HCT116 (cell line): Measurements from ENCODE around the gene ADD3. TPM values are rescaled to one million over a fixed set of nuclear protein-coding genes. Genes with fewer than 3 reads are reported as not detected.

ENCODE experiments used
- ATAC-seq: fragments of 200-7000 bp; cut with Tn5 transposase; 2 replicates; pipeline ENCODE4 v1.9.1; 2020; ENCODE audit warnings: mild to moderate bottlenecking, moderate library complexity
- BruUV-seq: library from RNA; stranded (reverse); fragments of 400-500 nt; replicated peaks from 2 replicates; lab custom pipeline; 2021; lab: Mats Ljungman, UMichigan
- CTCF ChIA-PET: fragments of 300-600 bp; sonication (Branson Sonifier 250); formaldehyde crosslinking; loops from one replicate; lab custom pipeline; 2021; ENCODE audit warnings: antibody characterized with exemption; lab: Charles Lee
- POLR2A ChIA-PET: fragments of 300-600, 350-600 bp; sonication (Branson Sonifier 250); formaldehyde crosslinking; loops from one replicate; lab custom pipeline; 2021; ENCODE audit warnings: antibody characterized with exemption; lab: Charles Lee
- RAD21 ChIA-PET, 2 experiments: fragments of 300-600 bp; sonication (Branson Sonifier 250); formaldehyde crosslinking; loops; one replicate each; lab custom pipeline; 2023; ENCODE audit warnings: low total read pairs in 2 of 2; ENCODE audit not compliant: uncharacterized antibody in 2 of 2, unreplicated experiment in 2 of 2, low non-redundant PET in 1 of 2; lab: Charles Lee
- DNase-seq: peaks from one replicate; pipeline ENCODE4 v3.0.0-alpha.2; 2010; ENCODE audit warnings: low read depth, low spot score
- H2AFZ ChIP-seq: fragments of 200-600 bp; shearing (Covaris generic), sonication (generic); 2 replicates; pipeline ENCODE4 v1.6.1; 2017; ENCODE audit warnings: low read depth, mixed run types, mixed read lengths, antibody characterized with exemption, low read length; ENCODE audit not compliant: poor library complexity, severe bottlenecking
- H3K27ac ChIP-seq: 2 replicates; pipeline ENCODE4 v1.5.1; 2012; ENCODE audit warnings: low read depth, low read length
- H3K27me3 ChIP-seq: fragments of 200-600 bp; sonication (generic); 2 replicates; pipeline ENCODE4 v1.6.1; 2016; ENCODE audit warnings: mixed run types, low read length, mixed read lengths; ENCODE audit not compliant: insufficient read depth
- H3K36me3 ChIP-seq, 2 experiments: fragments of 200-500 bp in 1 of 2; fragments of 200-600 bp in 1 of 2; sonication (Bioruptor generic) in 1 of 2; sonication (generic) in 1 of 2; 2 replicates each; pipeline versions ENCODE4 v1.5.1 to v1.6.1; 2014 to 2016; ENCODE audit warnings: low read length in 2 of 2, inconsistent platforms in 1 of 2, mixed read lengths in 1 of 2, mixed run types in 1 of 2; ENCODE audit not compliant: insufficient read depth in 2 of 2, control insufficient read depth in 1 of 2
- H3K4me1 ChIP-seq, 2 experiments: fragments of 200-600 bp in 1 of 2; sonication (generic) in 1 of 2; 2 replicates each; pipeline versions ENCODE4 v1.5.1 to v1.6.1; 2012 to 2017; ENCODE audit warnings: low read length in 2 of 2, inconsistent platforms in 1 of 2, mild to moderate bottlenecking in 1 of 2, mixed read lengths in 1 of 2, mixed run types in 1 of 2, moderate library complexity in 1 of 2; ENCODE audit not compliant: insufficient read depth in 2 of 2, control insufficient read depth in 1 of 2
- H3K4me2 ChIP-seq: fragments of 200-600 bp; sonication (generic); 2 replicates; pipeline ENCODE4 v1.6.1; 2017; ENCODE audit warnings: mixed run types, low read length, mixed read lengths
- H3K4me3 ChIP-seq, 2 experiments: fragments of 200-600 bp in 1 of 2; sonication (generic) in 1 of 2; replicated peaks in 1 of 2; 2 replicates each; pipeline ENCODE4 v1.5.1; 2011 to 2016; ENCODE audit warnings: low read length in 2 of 2, control low read depth in 1 of 2, low read depth in 1 of 2, mild to moderate bottlenecking in 1 of 2, mixed read lengths in 1 of 2, mixed run types in 1 of 2
- H3K79me2 ChIP-seq: fragments of 200-600 bp; sonication (generic); 2 replicates; pipeline ENCODE4 v1.6.1; 2017; ENCODE audit warnings: mild to moderate bottlenecking, mixed run types, low read length, moderate library complexity, mixed read lengths; ENCODE audit not compliant: insufficient read depth
- H3K9ac ChIP-seq: fragments of 200-600 bp; sonication (generic); 2 replicates; pipeline ENCODE4 v1.6.1; 2016; ENCODE audit warnings: low read length, mixed read lengths
- H3K9me2 ChIP-seq: fragments of 200-600 bp; sonication (generic), shearing (Covaris generic); 2 replicates; pipeline ENCODE4 v1.6.1; 2017; ENCODE audit warnings: mixed run types, mild to moderate bottlenecking, moderate library complexity; ENCODE audit not compliant: insufficient read depth
- H3K9me3 ChIP-seq, 2 experiments: fragments of 200-500 bp in 1 of 2; fragments of 200-600 bp in 1 of 2; sonication (Bioruptor generic) in 1 of 2; sonication (generic) in 1 of 2; 2 replicates each; pipeline ENCODE4 v1.6.1; 2014 to 2017; ENCODE audit warnings: low read length in 2 of 2, mixed read lengths in 2 of 2, inconsistent platforms in 1 of 2, low read depth in 1 of 2, mild to moderate bottlenecking in 1 of 2, mixed run types in 1 of 2, moderate library complexity in 1 of 2; ENCODE audit not compliant: control insufficient read depth in 1 of 2, insufficient read depth in 1 of 2
- H4K20me1 ChIP-seq: fragments of 200-600 bp; sonication (generic), shearing (Covaris generic); 2 replicates; pipeline ENCODE4 v1.6.1; 2017; ENCODE audit warnings: mixed run types, mild to moderate bottlenecking, moderate library complexity; ENCODE audit not compliant: insufficient read depth
- CBX3 ChIP-seq: IDR thresholded peaks from 2 replicates; pipeline ENCODE4 v1.6.1; 2012; ENCODE audit warnings: low read depth
- CEBPB ChIP-seq: IDR thresholded peaks from 2 replicates; pipeline ENCODE4 v1.6.1; 2012; ENCODE audit warnings: low read depth
- ELF1 ChIP-seq: IDR thresholded peaks from 2 replicates; pipeline ENCODE4 v1.6.1; 2012; ENCODE audit warnings: low read depth, borderline replicate concordance
- EZH2 ChIP-seq: fragments of 200-600 bp; sonication (generic); IDR thresholded peaks from 2 replicates; pipeline ENCODE4 v1.6.1; 2017; ENCODE audit warnings: antibody characterized with exemption, mixed run types
- EZH2phosphoT487 ChIP-seq: fragments of 200-600 bp; IDR thresholded peaks from 2 replicates; pipeline ENCODE4 v1.6.1; 2018; ENCODE audit warnings: antibody characterized with exemption, borderline replicate concordance
- JUND ChIP-seq: IDR thresholded peaks from 2 replicates; pipeline ENCODE4 v1.6.1; 2012
- POLR2A ChIP-seq: IDR thresholded peaks from 2 replicates; pipeline ENCODE4 v1.7.0; 2011; ENCODE audit warnings: borderline replicate concordance; ENCODE audit not compliant: insufficient read depth, insufficient read length; ENCODE audit errors: extremely low read depth
- SP1 ChIP-seq: IDR thresholded peaks from 2 replicates; pipeline ENCODE4 v1.6.1; 2012; ENCODE audit warnings: low read depth
- SRF ChIP-seq: IDR thresholded peaks from 2 replicates; pipeline ENCODE4 v1.6.1; 2012; ENCODE audit warnings: low read depth
- ZFX ChIP-seq: fragments of 450-650 bp; IDR thresholded peaks from 2 replicates; pipeline ENCODE4 v1.6.1; 2017
- ZNF274 ChIP-seq: fragments of 200-500 bp; sonication (Bioruptor generic); IDR thresholded peaks from 2 replicates; pipeline ENCODE4 v1.6.1; 2014; ENCODE audit warnings: mild to moderate bottlenecking, low read depth, low read length, inconsistent platforms
- intact Hi-C: fragments of 100-400 bp; cut with micrococcal nuclease; formaldehyde crosslinking; loops from 2 replicates; pipeline ENCODE4 v1.10.0; 2022
- total RNA-seq: library from RNA; stranded (reverse); gene quantifications from one replicate; pipeline ENCODE4 v1.2.1, GENCODE V29; 2021; ENCODE audit not compliant: unreplicated experiment
- TF ChIP-seq, protein P1 (sequence below), 3 experiments: fragments of 200-600 bp in 1 of 3; sonication (generic) in 1 of 3; IDR thresholded peaks in 2 of 3; conservative IDR thresholded peaks in 1 of 3; 2 replicates each; pipeline ENCODE4 v1.5.1; 2012 to 2017; ENCODE audit warnings: low read depth in 2 of 3, low read length in 2 of 3, antibody characterized with exemption in 1 of 3, borderline replicate concordance in 1 of 3, control low read depth in 1 of 3, mild to moderate bottlenecking in 1 of 3, mixed read lengths in 1 of 3, mixed run types in 1 of 3, moderate library complexity in 1 of 3; ENCODE audit not compliant: insufficient read depth in 1 of 3
- TF ChIP-seq, protein P2 (sequence below): IDR thresholded peaks from 2 replicates; pipeline ENCODE4 v1.6.1; 2012; ENCODE audit warnings: low read depth

The ADD3 gene
- total RNA-seq, 1 experiment from 2014 or later, result 41.1 TPM

GRCh38 chr10:110022716-110023504 is 15.1 kb downstream of the ADD3 start:
- POLR2A ChIA-PET, result no interaction called here
- H4K20me1 ChIP-seq, result no peaks in the 10 kb centered on the region
- no peak overlapping the region for H3K4me3 ChIP-seq
- H3K79me2 ChIP-seq, result no peaks in the 10 kb centered on the region
- H3K9ac ChIP-seq, result no peak overlapping the region
- no peaks in the 10 kb centered on the region for H3K36me3 ChIP-seq
- ATAC-seq (no peak), DNase-seq (no peak)
- H3K27me3 ChIP-seq, result no peaks in the 10 kb centered on the region
- no TSS peak for BruUV-seq
- no peak overlapping the region for H3K27ac ChIP-seq
- TF ChIP-seq CEBPB, result no peak
- no peak for TF ChIP-seq ZFX
- no peak for TF ChIP-seq EZH2
- TF ChIP-seq, protein P1, sequence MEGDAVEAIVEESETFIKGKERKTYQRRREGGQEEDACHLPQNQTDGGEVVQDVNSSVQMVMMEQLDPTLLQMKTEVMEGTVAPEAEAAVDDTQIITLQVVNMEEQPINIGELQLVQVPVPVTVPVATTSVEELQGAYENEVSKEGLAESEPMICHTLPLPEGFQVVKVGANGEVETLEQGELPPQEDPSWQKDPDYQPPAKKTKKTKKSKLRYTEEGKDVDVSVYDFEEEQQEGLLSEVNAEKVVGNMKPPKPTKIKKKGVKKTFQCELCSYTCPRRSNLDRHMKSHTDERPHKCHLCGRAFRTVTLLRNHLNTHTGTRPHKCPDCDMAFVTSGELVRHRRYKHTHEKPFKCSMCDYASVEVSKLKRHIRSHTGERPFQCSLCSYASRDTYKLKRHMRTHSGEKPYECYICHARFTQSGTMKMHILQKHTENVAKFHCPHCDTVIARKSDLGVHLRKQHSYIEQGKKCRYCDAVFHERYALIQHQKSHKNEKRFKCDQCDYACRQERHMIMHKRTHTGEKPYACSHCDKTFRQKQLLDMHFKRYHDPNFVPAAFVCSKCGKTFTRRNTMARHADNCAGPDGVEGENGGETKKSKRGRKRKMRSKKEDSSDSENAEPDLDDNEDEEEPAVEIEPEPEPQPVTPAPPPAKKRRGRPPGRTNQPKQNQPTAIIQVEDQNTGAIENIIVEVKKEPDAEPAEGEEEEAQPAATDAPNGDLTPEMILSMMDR (IDR thresholded peaks at IDR 0.05 in 2 of 3, conservative IDR thresholded peaks at IDR 0.05 in 1 of 3; ENCODE audit: borderline replicate concordance in 1 of 3, insufficient read depth in 1 of 3, low read depth in 2 of 3, low read length in 2 of 3), result no peak
- no peak for TF ChIP-seq JUND
- TF ChIP-seq SRF, result no peak
- no peak for TF ChIP-seq CBX3
- TF ChIP-seq ELF1, result no peak
- TF ChIP-seq ZNF274, result no peak
- TF ChIP-seq EZH2phosphoT487, result no peak
- TF ChIP-seq POLR2A, result no peak
- TF ChIP-seq, protein P2, sequence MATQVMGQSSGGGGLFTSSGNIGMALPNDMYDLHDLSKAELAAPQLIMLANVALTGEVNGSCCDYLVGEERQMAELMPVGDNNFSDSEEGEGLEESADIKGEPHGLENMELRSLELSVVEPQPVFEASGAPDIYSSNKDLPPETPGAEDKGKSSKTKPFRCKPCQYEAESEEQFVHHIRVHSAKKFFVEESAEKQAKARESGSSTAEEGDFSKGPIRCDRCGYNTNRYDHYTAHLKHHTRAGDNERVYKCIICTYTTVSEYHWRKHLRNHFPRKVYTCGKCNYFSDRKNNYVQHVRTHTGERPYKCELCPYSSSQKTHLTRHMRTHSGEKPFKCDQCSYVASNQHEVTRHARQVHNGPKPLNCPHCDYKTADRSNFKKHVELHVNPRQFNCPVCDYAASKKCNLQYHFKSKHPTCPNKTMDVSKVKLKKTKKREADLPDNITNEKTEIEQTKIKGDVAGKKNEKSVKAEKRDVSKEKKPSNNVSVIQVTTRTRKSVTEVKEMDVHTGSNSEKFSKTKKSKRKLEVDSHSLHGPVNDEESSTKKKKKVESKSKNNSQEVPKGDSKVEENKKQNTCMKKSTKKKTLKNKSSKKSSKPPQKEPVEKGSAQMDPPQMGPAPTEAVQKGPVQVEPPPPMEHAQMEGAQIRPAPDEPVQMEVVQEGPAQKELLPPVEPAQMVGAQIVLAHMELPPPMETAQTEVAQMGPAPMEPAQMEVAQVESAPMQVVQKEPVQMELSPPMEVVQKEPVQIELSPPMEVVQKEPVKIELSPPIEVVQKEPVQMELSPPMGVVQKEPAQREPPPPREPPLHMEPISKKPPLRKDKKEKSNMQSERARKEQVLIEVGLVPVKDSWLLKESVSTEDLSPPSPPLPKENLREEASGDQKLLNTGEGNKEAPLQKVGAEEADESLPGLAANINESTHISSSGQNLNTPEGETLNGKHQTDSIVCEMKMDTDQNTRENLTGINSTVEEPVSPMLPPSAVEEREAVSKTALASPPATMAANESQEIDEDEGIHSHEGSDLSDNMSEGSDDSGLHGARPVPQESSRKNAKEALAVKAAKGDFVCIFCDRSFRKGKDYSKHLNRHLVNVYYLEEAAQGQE, result no peak
- no peak for TF ChIP-seq SP1
- TF ChIP-seq, all 23 proteins: peak for 0
- ChIA-PET RAD21 (no interaction called here), CTCF (no interaction called here)
- Histone ChIP-seq H2AFZ (no peak overlapping the region), H3K4me1 (no peaks in the 10 kb centered on the region), H3K9me3 (no peaks in the 10 kb centered on the region), H3K9me2 (no peaks in the 10 kb centered on the region), H3K4me2 (no peak overlapping the region)
- intact Hi-C loops, result no loop called here
